D721Med (cell line): ENCODE measurements around the gene CAMK2A.

Source experiments
- DNase-seq: peaks from one replicate; pipeline ENCODE4 v3.0.0; 2011; ENCODE audit warnings: low spot score; ENCODE audit not compliant: insufficient read length
- FAIRE-seq: peaks from 2 replicates; lab custom pipeline; 2011; peaks lifted over from hg19 to GRCh38; lab: Jason Lieb, UNC
- TF ChIP-seq, protein P1 (sequence below): IDR thresholded peaks from 2 replicates; pipeline ENCODE4 v1.5.1; 2012; ENCODE audit warnings: mild to moderate bottlenecking, control low read depth; ENCODE audit not compliant: insufficient read depth; ENCODE audit errors: missing control alignments

CAMK2A gene

DNA sequence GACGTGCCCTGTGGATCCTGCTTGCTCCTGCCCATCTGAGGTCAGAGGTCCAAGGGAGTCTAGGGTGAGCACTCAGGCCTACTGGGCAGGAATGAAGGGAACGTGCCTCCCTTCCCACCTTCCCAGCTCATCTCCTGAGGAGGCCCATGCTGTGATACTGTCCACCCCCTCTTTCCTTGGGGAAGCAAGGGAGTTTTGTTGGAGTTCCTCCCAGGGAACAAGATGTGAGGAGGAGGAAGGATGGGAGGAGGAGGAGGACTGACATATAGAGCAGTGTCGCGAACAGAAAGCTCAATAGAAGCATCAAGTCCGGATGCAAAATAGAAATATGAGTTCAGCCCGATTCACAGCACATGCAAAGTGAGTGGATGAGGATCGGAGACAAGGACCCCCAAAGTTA lies 58.7 kb downstream of the CAMK2A start:
- TF ChIP-seq, protein P1, sequence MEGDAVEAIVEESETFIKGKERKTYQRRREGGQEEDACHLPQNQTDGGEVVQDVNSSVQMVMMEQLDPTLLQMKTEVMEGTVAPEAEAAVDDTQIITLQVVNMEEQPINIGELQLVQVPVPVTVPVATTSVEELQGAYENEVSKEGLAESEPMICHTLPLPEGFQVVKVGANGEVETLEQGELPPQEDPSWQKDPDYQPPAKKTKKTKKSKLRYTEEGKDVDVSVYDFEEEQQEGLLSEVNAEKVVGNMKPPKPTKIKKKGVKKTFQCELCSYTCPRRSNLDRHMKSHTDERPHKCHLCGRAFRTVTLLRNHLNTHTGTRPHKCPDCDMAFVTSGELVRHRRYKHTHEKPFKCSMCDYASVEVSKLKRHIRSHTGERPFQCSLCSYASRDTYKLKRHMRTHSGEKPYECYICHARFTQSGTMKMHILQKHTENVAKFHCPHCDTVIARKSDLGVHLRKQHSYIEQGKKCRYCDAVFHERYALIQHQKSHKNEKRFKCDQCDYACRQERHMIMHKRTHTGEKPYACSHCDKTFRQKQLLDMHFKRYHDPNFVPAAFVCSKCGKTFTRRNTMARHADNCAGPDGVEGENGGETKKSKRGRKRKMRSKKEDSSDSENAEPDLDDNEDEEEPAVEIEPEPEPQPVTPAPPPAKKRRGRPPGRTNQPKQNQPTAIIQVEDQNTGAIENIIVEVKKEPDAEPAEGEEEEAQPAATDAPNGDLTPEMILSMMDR = no peak
- no peak for FAIRE-seq

GRCh38 chr5:150229571-150229970 lies 60.0 kb downstream of the CAMK2A start:
- DNase-seq (no peak), FAIRE-seq (no peak)
- TF ChIP-seq, protein P1 = no peak

More for the DNA sequence above, 58.7 kb downstream of the CAMK2A start:
- no peak for DNase-seq

DNA sequence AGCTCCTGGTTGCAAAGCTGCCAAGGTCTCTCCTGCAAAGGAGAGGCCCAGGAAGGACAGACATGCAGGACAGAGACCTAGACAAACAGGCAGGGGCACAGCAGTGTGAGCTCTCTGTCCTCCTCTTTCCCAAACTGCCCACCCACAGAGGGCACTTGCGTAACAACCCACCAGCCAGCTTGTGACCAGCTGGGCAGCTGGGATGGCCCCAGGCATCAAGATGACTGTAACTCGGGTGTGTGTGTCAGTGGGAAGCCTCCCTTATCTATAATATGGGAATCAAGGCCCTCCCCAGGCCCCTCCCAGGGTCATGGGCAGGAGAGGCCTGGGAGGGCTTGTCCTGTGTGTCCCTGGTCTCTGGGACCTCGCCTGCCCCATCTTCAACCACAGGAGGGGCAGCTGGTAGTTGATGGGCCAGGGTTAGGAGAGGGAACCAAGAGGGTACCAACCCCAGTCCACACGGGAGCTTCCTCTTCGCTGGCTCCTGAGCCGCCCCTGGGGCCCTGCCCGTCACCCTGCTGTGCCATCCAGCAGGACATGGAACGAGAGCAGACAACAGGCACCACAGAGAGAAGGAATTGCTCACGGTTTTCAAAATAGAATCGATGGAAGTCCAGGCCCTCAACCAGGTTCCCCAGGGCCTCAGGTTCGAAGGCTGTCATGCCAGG lies 61.8 kb downstream of the CAMK2A start:
- no peak for FAIRE-seq
- DNase-seq = no peak
- TF ChIP-seq, protein P1 = no peak

GRCh38 chr5:150227036-150227435 lies 62.5 kb downstream of the CAMK2A start:
- TF ChIP-seq, protein P1 = no peak
- FAIRE-seq = no peak
- DNase-seq = no peak

DNA sequence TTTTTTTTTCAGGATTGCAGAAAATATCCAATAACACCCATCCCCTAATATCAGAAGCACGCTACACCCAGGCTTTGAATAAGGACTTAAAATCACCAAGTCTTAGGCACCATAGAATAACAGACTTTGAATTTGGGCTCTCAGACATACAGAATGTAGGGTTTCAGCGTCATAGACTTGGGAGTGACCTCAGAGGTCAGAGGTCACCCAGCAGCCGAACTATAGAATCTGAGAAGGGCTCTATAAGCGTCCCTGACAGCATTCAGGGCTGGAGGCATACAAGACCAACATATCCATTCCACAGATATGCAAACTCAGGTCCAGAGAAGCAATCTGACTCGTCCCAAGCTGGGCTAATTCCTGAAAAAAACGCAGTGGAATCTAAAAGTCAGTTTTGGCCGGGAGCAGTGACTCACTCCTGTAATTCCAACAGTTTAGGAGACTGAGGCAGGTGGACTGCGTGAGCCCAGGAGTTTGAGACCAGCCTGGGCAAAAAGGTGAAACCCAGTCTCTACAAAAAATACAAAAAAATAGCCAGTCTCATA lies 65.0 kb downstream of the CAMK2A start:
- FAIRE-seq (no peak), DNase-seq (no peak)
- TF ChIP-seq, protein P1 = no peak

- DNase-seq (no peak), FAIRE-seq (no peak)
- TF ChIP-seq, protein P1 = no peak
Measured at GRCh38 chr5:150223474-150223873, 66.1 kb downstream of the CAMK2A start.

GRCh38 chr5:150222906-150223305 lies 66.7 kb downstream of the CAMK2A start:
- DNase-seq = no peak
- TF ChIP-seq, protein P1 = no peak
- FAIRE-seq = no peak
